ENCODE results near the gene RNF169.

DNA sequence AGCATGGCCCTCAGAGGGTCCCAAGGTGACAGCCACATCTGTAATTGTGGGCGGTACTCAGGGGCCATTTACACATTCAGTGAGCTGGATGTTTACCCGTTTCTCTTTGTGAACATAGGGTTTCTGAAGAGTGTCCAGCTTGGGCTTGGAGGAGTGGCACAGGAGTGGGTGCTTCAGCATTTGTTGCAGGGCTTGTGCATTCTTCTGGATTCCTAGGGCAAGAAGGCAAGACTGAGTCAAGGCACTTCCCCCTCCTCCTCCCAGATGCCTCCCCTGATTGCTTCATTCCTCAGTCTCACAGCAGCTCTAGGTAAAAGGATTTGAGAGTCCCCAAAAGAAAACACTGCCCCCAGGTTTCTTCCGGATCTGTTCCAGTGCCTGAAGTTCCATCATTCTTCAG is 95.4 kb downstream of the RNF169 start:
- no peak for TF ChIP-seq POLR2A (IDR thresholded peaks at IDR 0.05; ENCODE audit: low read depth, low read length)
- TF ChIP-seq TAF1 (IDR thresholded peaks at IDR 0.05; ENCODE audit: borderline replicate concordance, low read depth, low read length) = no peak
